ENCODE results near the gene GRM2. TPM values are rescaled to one million over a fixed set of nuclear protein-coding genes. Genes with fewer than 3 reads are reported as not detected.

Gene GRM2
- total and polyA plus RNA-seq, 8 donors = 0.09 to 0.51 (median 0.21) TPM

- no peak for FAIRE-seq
- Histone ChIP-seq H3K36me3 (no peaks in the 10 kb centered on the region), H3K9me3 (no peaks in the 10 kb centered on the region), H3K4me1 (peaks cover 0 to 22% (median 6%) of the 10 kb centered on the region in 3 donors), H3K27me3 (no peaks in the 10 kb centered on the region), H3K4me3 (no peak overlapping the region), H3K27ac (no peak overlapping the region)
- 91 to 100% methylated on average over 1 of the region's 1 CpG for WGBS, 2 donors
- DNase-seq = no peak
- no peak for ATAC-seq
- TF ChIP-seq CTCF (IDR thresholded peaks at IDR 0.05) = no peak
- intact Hi-C loops (cut with DNase I) = loop anchor here (5.0 to 10.0 kb wide), 3 partner anchors 161 to 166 kb away; partner anchors contain the start of gene DCAF1 (in 2 of the 3)
These were observed 38.1 kb upstream of the GRM2 start for GRCh38 chr3:51668756-51669155.

GRCh38 chr3:51669241-51670052, 37.4 kb upstream of the GRM2 start:
- H3K27ac ChIP-seq = no peak overlapping the region
- DNase-seq (peak; percentile 81 to 96 (median 93)), ATAC-seq (peak; percentile 52 to 78 (median 70)), FAIRE-seq (no peak)
- no peaks in the 10 kb centered on the region for H3K9me3 ChIP-seq
- H3K36me3 ChIP-seq = no peaks in the 10 kb centered on the region
- no peaks in the 10 kb centered on the region for H3K27me3 ChIP-seq
- WGBS, 2 donors = 39 to 43% methylated on average over 9 of the region's 9 CpGs
- no peak overlapping the region for H3K4me3 ChIP-seq
- H3K4me1 ChIP-seq = peaks cover 0 to 22% (median 6%) of the 10 kb centered on the region in 3 donors
- intact Hi-C loops (cut with DNase I) = loop anchor here (5.0 to 10.0 kb wide), 3 partner anchors 162 to 167 kb away; partner anchors contain the start of gene DCAF1 (in 2 of the 3)
- TF ChIP-seq CTCF (IDR thresholded peaks at IDR 0.05) = peak; percentile 91 to 96 (median 94)

GRCh38 chr3:51670053-51670822, 36.6 kb upstream of the GRM2 start:
- Histone ChIP-seq H3K4me1 (peaks cover 0 to 22% (median 6%) of the 10 kb centered on the region in 3 donors), H3K9me3 (no peaks in the 10 kb centered on the region), H3K36me3 (no peaks in the 10 kb centered on the region), H3K27ac (peak overlapping the region; percentile 87 to 90 (median 89)), H3K4me3 (peak overlapping the region; percentile 85 to 89 (median 86)), H3K27me3 (no peaks in the 10 kb centered on the region)
- intact Hi-C loops (cut with DNase I) = no loop called here
- WGBS, 2 donors = 44 to 59% methylated on average over 15 of the region's 15 CpGs
- no peak for FAIRE-seq
- no peak for TF ChIP-seq CTCF (IDR thresholded peaks at IDR 0.05)
- ATAC-seq = no peak
- DNase-seq = peak in 1 of 6 donors; percentile 35

GRCh38 chr3:51670823-51671733, 35.8 kb upstream of the GRM2 start, which contains the start of gene TEX264:
TEX264 (plus strand) TSS chr3:51671252; CDS start chr3:51674305, 3,053 bp downstream.
- peak; percentile 86 to 92 (median 87) for ATAC-seq
- no peaks in the 10 kb centered on the region for H3K27me3 ChIP-seq
- DNase-seq = peak; percentile 84 to 95 (median 91)
- peak within 1 kb of the TSS; percentile 87 to 90 (median 89) for H3K27ac ChIP-seq
- H3K9me3 ChIP-seq = no peaks in the 10 kb centered on the region
- 0 to 1% methylated on average over 78 to 81 of the region's 81 CpGs for WGBS, 2 donors
- no peak for FAIRE-seq
- peaks cover 0 to 22% (median 6%) of the 10 kb centered on the region in 3 donors for H3K4me1 ChIP-seq
- TF ChIP-seq CTCF (IDR thresholded peaks at IDR 0.05) = no peak
- no peaks in the 10 kb centered on the region for H3K36me3 ChIP-seq
- intact Hi-C loops (cut with DNase I) = no loop called here
- peak within 1 kb of the TSS; percentile 85 to 89 (median 86) for H3K4me3 ChIP-seq
